Activated gamma-delta T cell (primary cell): ENCODE results near the gene TXNRD2.

ENCODE experiments used
- DNase-seq: peaks from one replicate; lab custom pipeline; 2025; lab: John Stamatoyannopoulos, UW

The TXNRD2 gene

DNA sequence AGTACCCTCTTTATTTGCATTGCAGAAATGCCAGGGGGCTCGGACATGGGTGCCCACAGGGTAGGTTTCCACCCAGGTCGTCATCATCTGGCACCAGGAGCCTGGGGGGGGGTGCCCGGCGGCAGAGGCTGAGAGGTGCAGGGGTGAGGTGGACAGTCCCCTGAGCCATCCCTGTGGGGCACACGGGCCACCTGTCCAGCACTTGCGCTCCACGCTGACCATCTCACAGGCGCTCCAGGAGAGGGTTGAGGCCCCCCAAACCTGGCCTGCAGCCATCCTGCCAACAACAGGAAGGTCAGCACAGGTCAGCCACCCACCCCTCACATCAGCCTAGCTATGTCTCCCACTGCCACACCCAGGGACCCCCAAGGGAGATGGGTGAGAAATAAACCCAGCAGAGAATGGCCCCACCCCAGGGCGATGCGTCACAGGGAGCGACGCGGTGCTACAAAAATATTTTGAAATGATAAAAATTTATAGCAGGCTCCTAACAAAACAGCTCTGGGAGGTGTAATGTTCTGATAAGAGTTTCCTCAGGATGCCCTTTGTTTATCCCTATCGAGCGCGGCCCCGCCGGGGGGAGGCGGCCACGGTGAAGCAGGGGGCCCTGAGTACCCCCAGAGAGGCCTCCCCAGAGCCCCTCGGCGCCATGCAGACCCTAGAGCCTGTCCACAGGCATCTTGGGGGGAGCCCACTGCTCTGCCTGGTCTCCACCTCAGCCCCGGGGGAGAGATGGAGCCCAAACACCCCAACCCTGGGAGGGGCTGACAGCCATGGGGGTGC is 65.9 kb downstream of the TXNRD2 start:
- no peak for DNase-seq

GRCh38 chr22:19875061-19875530 is 66.5 kb downstream of the TXNRD2 start:
- DNase-seq: no peak

GRCh38 chr22:19874307-19875060 is 67.1 kb downstream of the TXNRD2 start:
- no peak for DNase-seq

DNA sequence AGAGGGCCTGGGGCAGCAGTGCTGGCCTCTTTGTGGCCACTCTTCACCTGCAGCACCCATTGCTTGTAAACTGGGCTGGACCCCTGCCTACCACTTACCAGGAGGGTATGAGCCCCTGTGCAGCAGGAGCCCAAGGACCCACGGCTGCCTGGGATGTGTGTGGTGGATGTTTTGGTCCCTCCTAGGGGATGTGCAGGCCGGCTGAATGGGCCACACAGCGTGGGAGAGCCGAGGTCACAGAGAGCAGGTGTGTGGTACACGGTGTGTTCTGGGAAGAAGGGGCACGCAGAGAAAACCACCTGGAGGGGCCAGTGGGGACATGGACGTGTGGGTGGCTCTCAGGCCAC is 67.7 kb downstream of the TXNRD2 start:
- no peak for DNase-seq

DNA sequence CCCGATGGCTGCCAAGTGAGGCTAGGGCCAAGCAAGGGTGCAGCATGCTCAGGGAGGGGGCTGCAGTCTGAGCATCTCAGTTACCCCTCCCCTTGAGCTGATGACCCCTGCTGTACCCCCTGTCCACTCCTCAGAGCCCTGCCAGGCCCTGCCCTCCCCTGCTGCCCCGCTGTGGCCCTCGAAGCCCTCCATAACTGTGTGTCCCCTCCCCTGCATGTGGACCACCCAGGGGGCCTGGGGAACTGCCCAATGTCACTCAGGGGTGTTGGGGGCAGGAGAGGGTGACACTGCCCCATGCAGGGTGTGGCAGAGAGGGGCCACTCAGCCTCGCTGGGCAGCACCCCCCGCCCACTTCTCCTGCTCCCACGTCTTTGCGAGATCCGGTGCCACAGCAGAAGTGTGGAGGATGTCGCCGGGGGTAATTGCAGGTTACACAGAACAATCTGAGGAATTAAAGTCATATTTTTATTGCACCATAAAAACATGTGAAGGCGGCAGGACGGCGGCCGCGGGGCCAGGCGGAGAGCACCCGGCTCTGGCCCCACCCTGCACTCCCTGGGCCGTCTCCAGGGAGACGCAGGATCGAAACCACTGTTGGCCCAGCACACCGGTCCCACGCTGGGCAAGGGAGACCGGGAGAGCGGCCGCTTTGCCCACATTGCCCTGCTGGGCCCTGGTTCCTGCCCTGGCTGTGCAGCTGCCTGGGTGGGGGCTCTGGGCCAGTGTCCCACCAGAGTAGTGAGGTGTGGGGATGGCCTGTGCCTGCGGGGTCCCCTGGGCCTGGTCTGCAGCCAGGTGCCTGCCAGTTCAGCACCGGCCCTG is 68.3 kb downstream of the TXNRD2 start:
- no peak for DNase-seq

GRCh38 chr22:19872779-19873137 is 68.9 kb downstream of the TXNRD2 start:
- no peak for DNase-seq

GRCh38 chr22:19871845-19872778 is 69.5 kb downstream of the TXNRD2 start:
- DNase-seq: no peak

GRCh38 chr22:19871023-19871844 is 70.4 kb downstream of the TXNRD2 start:
- no peak for DNase-seq

DNA sequence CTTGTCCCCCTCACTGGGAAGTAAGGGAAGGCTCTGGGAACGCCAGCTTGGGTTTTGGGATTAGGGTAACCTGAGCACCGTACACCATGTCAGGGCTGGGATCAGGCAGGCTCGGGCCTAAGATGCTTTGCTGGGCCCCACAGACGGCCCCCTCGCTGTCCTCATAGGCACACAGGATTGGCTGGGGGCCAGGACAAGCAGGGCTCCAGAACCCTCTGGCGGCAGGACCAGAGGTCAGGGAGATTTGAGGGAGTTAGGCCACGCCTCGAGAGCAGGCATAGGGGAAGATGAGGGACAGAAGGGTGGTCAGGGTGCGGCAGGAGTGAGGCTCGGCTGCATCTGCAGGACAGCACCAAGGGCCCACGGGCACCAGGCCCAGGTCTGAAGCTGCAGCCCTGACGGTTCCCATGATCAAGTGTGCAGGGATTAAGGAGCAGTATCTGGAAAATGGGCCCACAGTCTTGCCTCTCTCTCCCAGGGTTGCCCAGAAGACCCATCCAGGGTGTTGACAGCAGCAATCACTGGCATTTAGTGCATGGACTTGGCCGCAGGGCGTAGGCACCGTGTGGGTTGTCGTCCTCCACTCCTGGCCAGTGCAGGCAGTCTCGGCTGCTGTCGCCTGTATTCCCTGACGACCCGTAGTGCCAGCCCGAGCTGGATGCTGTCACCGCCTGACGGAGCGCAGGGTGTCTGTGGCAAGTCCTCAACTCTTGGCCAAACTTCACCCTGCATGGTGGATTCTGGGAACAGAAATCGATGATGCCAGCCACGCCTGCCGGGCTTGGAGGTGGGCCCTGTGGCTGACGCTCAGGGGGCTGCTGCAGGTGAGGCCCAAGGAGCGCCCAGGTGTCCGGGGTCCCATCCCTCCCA is 71.2 kb downstream of the TXNRD2 start:
- DNase-seq: no peak

DNA sequence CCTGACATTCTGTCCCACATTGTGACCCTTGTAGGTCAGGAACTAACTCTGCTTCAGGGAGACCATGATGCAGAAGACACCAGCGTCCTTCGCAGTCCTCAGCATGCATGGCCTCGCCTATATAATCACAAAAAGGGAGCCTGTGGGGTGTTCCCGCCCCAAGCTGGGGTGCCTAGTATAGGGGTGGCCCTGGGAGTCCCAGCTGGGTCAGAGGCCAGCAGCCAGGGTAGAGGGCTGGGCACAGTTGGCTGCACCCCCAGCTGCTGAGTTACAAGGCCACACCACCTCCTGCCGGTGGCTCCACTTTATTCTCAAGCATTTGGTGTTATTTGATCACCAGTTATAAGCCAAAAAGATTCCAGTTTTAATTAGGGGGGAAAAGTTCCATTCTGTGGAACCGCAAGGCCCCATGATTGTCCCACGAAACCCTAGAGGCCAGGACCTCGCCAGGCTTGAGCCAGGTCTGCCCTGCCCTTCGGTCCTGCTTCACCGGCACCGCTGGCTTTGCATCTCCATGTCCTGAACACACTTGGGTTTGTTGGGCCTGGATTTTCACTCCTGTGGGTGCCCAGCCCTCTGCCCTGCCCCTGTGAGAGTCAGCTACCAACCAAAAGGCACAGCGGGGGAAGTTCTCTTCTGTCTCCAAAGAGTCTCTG is 72.0 kb downstream of the TXNRD2 start:
- no peak for DNase-seq

DNA sequence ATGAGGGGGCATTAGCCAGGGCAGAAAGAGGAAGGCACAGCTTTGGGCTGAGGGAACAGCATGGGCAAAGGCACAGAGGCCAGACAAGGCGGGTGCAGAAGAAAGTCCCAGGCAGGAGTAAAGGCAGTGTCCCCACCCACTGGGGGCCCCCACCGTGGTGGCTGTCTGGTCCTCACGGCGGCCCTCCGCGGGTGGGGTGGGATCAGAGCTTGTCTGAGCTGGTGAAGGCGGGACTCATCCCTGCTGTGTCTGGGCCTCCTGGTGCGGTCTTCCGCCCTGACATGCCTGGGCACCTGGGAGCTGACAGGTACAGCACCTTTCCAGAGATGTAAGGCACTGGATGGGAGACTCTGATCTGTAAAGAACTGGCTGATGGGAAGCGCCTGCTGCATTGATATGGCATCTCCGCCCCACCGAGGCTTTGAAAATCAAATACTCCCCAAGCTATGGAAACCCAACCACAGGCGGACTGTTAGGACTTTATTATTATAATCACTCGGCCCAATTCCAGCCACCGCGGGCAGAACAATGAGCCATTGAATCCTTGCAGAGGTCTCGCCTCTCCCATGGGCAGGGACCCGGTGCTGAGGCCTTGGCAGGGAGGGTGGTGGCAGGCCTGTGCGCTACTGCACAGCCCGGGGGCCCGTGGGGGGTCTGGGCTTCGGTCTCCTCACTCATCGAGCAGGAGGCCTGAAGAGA is 72.7 kb downstream of the TXNRD2 start:
- DNase-seq: no peak

DNA sequence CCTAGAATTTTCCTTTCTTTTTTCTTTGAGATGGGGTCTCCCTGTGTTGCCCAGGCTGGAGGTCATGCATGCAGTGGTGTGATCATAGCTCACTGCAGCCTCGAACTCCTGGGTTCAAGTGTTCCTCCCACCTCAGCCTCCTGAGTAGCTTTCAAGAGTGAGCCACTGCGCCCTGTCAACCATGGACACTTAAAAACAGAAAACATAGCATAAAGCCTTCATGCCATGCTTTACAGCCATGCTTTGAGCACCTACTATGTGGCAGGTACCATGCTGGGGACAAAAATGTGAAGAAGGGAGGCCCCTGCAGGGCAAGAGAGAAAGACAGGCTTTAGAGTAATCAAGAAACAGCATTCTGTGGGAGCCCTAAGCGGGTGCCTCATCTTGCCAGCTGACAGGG is 73.3 kb downstream of the TXNRD2 start:
- DNase-seq: no peak

DNA sequence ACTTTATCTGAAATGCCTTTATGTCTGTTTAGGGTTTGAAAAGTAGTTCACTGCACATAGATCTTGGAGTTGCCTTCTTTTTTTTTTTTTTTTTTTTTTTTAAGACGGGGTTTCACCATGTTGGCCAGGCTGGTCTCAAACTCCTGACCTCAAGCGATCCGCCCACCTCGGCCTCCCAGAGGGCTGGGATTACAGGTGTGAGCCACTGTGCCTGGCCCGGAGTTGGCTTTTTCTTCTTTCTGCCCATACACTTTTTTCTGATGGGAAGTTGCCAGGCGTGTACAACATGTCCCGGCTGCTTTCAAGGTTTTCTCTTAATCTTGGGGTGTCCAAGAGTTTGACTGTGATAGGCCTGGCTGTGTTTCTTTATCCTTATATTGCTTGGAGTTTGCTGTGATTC is 74.0 kb downstream of the TXNRD2 start:
- DNase-seq: no peak

DNA sequence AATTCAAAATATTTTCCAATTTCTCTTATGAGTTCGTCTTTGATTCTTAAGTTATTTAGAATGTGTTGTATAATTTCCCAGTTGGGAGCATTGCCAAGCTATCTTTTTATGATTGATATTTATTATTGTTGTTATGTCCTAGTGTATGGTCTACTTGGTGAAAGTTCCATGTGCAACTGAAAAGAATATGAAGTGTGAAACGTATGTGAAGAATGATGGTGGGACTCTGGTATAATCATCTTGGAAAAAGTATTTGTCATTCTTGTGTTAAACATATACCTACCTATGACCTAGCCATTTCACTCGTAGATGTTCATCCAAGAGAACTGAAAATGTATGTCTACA is 75.0 kb downstream of the TXNRD2 start:
- DNase-seq: no peak

DNA sequence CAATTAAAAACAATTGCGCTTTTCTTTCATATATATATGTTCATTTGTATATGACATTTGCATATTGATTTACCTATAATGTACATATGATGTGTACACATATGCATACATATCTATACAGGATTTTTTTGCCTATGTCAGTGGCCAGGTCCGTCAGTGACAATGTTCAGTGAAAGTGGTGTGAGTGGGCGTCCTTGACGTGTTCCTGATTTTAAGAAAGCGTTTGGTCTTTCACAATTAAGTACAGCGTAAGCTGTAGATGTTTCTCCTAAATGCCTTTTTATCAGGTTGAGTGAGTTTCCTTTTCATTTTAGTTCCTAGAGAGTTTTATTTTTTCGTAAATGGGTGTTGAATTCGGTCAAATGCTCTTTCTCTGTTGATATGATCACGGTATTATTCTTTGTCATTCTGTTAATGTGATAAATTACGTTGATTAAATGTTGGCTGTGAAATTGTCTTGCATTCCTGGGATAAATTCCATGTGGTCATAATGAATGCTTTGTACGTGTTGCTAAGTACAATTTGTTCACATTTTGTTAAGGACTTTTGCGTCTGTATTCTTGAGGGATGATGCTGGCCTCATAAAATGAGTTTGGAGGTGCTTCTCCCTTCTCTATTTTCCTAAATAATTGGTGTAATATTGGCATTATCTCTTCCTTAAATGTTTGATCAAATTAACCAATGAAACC is 76.3 kb downstream of the TXNRD2 start:
- no peak for DNase-seq

GRCh38 chr22:19864538-19865106 is 77.0 kb downstream of the TXNRD2 start:
- DNase-seq: no peak

DNA sequence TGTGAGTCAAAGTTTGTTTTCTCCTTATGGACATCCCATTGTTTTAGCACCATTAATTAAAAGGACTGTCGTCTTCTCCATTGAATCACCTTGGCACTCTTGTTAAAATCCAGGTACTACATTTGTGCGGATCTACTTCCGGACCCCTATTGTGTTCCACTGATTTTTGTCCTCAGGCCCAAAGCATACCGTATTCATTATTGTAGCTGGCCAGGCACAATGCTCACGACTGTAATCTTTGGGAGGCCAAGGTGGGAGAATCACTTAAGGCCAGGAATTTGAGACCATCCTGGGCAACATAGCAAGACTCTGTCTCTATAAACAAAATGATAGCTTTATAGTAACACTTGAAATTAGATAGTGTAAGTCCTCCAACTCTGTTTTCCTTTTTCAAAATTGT is 78.0 kb downstream of the TXNRD2 start:
- DNase-seq: no peak
